Neural cell (in vitro differentiated cells): Measurements from ENCODE around the gene KIF13A. TPM values are rescaled to one million over a fixed set of nuclear protein-coding genes. Genes with fewer than 3 reads are reported as not detected.
"Not testable (repeated sequence)": the region's sequence is repeated elsewhere in the genome, so short reads cannot be mapped to it uniquely, and the experiment has no call there.

ENCODE experiments used
- H2AFZ ChIP-seq: fragments of 200-600, 300-800 bp; sonication (generic), shearing (Covaris generic); 2 replicates; pipeline ENCODE4 v1.6.0; 2014; ENCODE audit warnings: low read depth, mild to moderate bottlenecking, antibody characterized with exemption, low read length, moderate library complexity
- H3F3A ChIP-seq: fragments of 200-600 bp; shearing (Covaris generic); 2 replicates; pipeline ENCODE4 v1.6.1; 2016; ENCODE audit warnings: mild to moderate bottlenecking, moderate library complexity, mixed read lengths, antibody characterized with exemption, low read length; ENCODE audit not compliant: insufficient read depth, poor library complexity, severe bottlenecking
- H3K27ac ChIP-seq: fragments of 200-600, 300-800 bp; sonication (generic), shearing (Covaris generic); 2 replicates; pipeline ENCODE4 v1.5.1; 2014; ENCODE audit warnings: mild to moderate bottlenecking, low read length, moderate library complexity
- H3K27me3 ChIP-seq: fragments of 300-800, 200-600 bp; sonication (generic), shearing (Covaris generic); 2 replicates; pipeline ENCODE4 v1.6.0; 2014; ENCODE audit warnings: mild to moderate bottlenecking, low read depth, low read length, moderate library complexity; ENCODE audit not compliant: insufficient read depth
- H3K36me3 ChIP-seq: fragments of 300-800, 200-600 bp; sonication (generic), shearing (Covaris generic); 2 replicates; pipeline ENCODE4 v1.5.1; 2014; ENCODE audit warnings: mild to moderate bottlenecking, antibody characterized with exemption, low read length, moderate library complexity; ENCODE audit not compliant: insufficient read depth
- H3K4me2 ChIP-seq: fragments of 300-800, 200-600 bp; sonication (generic), shearing (Covaris generic); 2 replicates; pipeline ENCODE4 v1.6.0; 2014; ENCODE audit warnings: mild to moderate bottlenecking, low read length
- H3K4me3 ChIP-seq: fragments of 300-800, 200-600 bp; sonication (generic), shearing (Covaris generic); 2 replicates; pipeline ENCODE4 v1.5.1; 2014; ENCODE audit warnings: mild to moderate bottlenecking, low read length, moderate library complexity
- H3K79me2 ChIP-seq: fragments of 200-600 bp; shearing (Covaris generic); replicated peaks from 2 replicates; pipeline ENCODE4 v1.6.0; 2014; ENCODE audit warnings: mild to moderate bottlenecking, low read length, moderate library complexity; ENCODE audit not compliant: insufficient read depth
- H3K9ac ChIP-seq: fragments of 300-800, 200-600 bp; sonication (generic), shearing (Covaris generic); 2 replicates; pipeline ENCODE4 v1.6.1; 2016; ENCODE audit warnings: mild to moderate bottlenecking, low read length, mixed read lengths
- H3K9me2 ChIP-seq: fragments of 200-600 bp; shearing (Covaris generic); 2 replicates; pipeline ENCODE4 v1.6.1; 2016; ENCODE audit warnings: mild to moderate bottlenecking, low read length, mixed read lengths; ENCODE audit not compliant: insufficient read depth
- H3K9me3 ChIP-seq: fragments of 200-600, 300-800 bp; sonication (generic), shearing (Covaris generic); 2 replicates; pipeline ENCODE4 v1.6.1; 2016; ENCODE audit warnings: mild to moderate bottlenecking, mixed run types, low read length, moderate library complexity, mixed read lengths
- H4K20me1 ChIP-seq: fragments of 200-600 bp; shearing (Covaris generic); 2 replicates; pipeline ENCODE4 v1.6.1; 2016; ENCODE audit warnings: mild to moderate bottlenecking, mixed run types; ENCODE audit not compliant: insufficient read depth
- EP300 ChIP-seq: fragments of 450-650 bp; conservative IDR thresholded peaks from 2 replicates; pipeline ENCODE4 v1.6.1; 2014; ENCODE audit warnings: antibody characterized with exemption, mild to moderate bottlenecking, moderate library complexity; ENCODE audit not compliant: poor library complexity, severe bottlenecking
- EZH2 ChIP-seq: fragments of 200-600, 300-800 bp; shearing (Covaris generic), sonication (generic); IDR thresholded peaks from 2 replicates; pipeline ENCODE4 v1.6.1; 2014; ENCODE audit warnings: antibody characterized with exemption, low read length, borderline replicate concordance, mild to moderate bottlenecking; ENCODE audit not compliant: insufficient read depth, poor library complexity, severe bottlenecking
- MXI1 ChIP-seq: fragments of 450-650 bp; conservative IDR thresholded peaks from 2 replicates; pipeline ENCODE4 v1.6.1; 2014; ENCODE audit warnings: antibody characterized with exemption, mild to moderate bottlenecking; ENCODE audit not compliant: poor library complexity, severe bottlenecking
- POLR2AphosphoS5 ChIP-seq: IDR thresholded peaks from 2 replicates; pipeline ENCODE4 v1.6.1; 2012
- RAD21 ChIP-seq: fragments of 450-650 bp; conservative IDR thresholded peaks from 2 replicates; pipeline ENCODE4 v1.6.1; 2014; ENCODE audit warnings: antibody characterized with exemption, mild to moderate bottlenecking, moderate library complexity
- SMC3 ChIP-seq: fragments of 450-650 bp; conservative IDR thresholded peaks from 2 replicates; pipeline ENCODE4 v1.6.1; 2014; ENCODE audit warnings: antibody characterized with exemption, mild to moderate bottlenecking, moderate library complexity; ENCODE audit not compliant: poor library complexity
- TAF1 ChIP-seq: IDR thresholded peaks from 2 replicates; pipeline ENCODE4 v1.6.1; 2012; ENCODE audit warnings: low read depth
- polyA plus RNA-seq: library from polyadenylated mRNA; depleted of rRNA; stranded (reverse); fragments of >200 nt; gene quantifications from 2 replicates; pipeline ENCODE4 v1.2.3, GENCODE V29; 2014
- TF ChIP-seq, protein P1 (sequence below): fragments of 450-650 bp; IDR thresholded peaks from 2 replicates; pipeline ENCODE4 v1.5.1; 2014; ENCODE audit warnings: antibody characterized with exemption, mild to moderate bottlenecking, moderate library complexity; ENCODE audit not compliant: poor library complexity, severe bottlenecking
- TF ChIP-seq, protein P2 (sequence below): IDR thresholded peaks from 2 replicates; pipeline ENCODE4 v1.6.1; 2012; ENCODE audit warnings: borderline replicate concordance

The KIF13A gene
- polyA plus RNA-seq, 1 donor from 2014 or later = 9.4 TPM

DNA sequence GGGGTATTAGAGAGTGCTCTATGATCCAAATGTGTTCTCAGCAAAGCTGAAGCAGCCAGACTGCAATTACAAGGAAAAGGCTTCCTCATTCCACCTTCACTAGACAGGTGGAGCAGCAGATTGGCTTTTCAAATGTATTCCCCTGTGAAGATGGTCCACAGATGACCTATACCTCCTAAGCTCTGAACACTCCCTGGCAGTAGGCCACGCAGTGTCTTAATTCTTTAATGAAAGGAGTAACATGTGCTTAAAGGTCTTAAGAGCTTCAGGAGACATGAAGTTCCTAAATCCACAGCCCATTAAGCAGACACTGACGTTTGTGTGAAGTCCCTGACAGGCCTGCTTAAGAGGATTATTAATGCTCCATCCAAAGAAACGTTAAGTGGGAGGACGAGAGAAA lies 141.8 kb downstream of the KIF13A start:
- H3K27me3 ChIP-seq = no peaks in the 10 kb centered on the region
- H4K20me1 ChIP-seq = no peaks in the 10 kb centered on the region
- H3K4me2 ChIP-seq = no peak overlapping the region
- H3K79me2 ChIP-seq = no peaks in the 10 kb centered on the region
- H3K9me2 ChIP-seq = no peaks in the 10 kb centered on the region
- no peaks in the 10 kb centered on the region for H3F3A ChIP-seq
- H3K4me3 ChIP-seq = no peak overlapping the region
- TF ChIP-seq POLR2AphosphoS5 = no peak
- TF ChIP-seq RAD21 = no peak
- no peak for TF ChIP-seq TAF1
- no peak for TF ChIP-seq SMC3
- TF ChIP-seq MXI1 = no peak
- TF ChIP-seq, protein P1, sequence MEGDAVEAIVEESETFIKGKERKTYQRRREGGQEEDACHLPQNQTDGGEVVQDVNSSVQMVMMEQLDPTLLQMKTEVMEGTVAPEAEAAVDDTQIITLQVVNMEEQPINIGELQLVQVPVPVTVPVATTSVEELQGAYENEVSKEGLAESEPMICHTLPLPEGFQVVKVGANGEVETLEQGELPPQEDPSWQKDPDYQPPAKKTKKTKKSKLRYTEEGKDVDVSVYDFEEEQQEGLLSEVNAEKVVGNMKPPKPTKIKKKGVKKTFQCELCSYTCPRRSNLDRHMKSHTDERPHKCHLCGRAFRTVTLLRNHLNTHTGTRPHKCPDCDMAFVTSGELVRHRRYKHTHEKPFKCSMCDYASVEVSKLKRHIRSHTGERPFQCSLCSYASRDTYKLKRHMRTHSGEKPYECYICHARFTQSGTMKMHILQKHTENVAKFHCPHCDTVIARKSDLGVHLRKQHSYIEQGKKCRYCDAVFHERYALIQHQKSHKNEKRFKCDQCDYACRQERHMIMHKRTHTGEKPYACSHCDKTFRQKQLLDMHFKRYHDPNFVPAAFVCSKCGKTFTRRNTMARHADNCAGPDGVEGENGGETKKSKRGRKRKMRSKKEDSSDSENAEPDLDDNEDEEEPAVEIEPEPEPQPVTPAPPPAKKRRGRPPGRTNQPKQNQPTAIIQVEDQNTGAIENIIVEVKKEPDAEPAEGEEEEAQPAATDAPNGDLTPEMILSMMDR = no peak
- TF ChIP-seq, protein P2, sequence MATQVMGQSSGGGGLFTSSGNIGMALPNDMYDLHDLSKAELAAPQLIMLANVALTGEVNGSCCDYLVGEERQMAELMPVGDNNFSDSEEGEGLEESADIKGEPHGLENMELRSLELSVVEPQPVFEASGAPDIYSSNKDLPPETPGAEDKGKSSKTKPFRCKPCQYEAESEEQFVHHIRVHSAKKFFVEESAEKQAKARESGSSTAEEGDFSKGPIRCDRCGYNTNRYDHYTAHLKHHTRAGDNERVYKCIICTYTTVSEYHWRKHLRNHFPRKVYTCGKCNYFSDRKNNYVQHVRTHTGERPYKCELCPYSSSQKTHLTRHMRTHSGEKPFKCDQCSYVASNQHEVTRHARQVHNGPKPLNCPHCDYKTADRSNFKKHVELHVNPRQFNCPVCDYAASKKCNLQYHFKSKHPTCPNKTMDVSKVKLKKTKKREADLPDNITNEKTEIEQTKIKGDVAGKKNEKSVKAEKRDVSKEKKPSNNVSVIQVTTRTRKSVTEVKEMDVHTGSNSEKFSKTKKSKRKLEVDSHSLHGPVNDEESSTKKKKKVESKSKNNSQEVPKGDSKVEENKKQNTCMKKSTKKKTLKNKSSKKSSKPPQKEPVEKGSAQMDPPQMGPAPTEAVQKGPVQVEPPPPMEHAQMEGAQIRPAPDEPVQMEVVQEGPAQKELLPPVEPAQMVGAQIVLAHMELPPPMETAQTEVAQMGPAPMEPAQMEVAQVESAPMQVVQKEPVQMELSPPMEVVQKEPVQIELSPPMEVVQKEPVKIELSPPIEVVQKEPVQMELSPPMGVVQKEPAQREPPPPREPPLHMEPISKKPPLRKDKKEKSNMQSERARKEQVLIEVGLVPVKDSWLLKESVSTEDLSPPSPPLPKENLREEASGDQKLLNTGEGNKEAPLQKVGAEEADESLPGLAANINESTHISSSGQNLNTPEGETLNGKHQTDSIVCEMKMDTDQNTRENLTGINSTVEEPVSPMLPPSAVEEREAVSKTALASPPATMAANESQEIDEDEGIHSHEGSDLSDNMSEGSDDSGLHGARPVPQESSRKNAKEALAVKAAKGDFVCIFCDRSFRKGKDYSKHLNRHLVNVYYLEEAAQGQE = no peak
- no peak for TF ChIP-seq EP300
- no peak for TF ChIP-seq EZH2
- no peak overlapping the region for H2AFZ ChIP-seq
- H3K9ac ChIP-seq = no peak overlapping the region
- no peaks in the 10 kb centered on the region for H3K36me3 ChIP-seq
- no peaks in the 10 kb centered on the region for H3K9me3 ChIP-seq
- H3K27ac ChIP-seq = no peak overlapping the region

DNA sequence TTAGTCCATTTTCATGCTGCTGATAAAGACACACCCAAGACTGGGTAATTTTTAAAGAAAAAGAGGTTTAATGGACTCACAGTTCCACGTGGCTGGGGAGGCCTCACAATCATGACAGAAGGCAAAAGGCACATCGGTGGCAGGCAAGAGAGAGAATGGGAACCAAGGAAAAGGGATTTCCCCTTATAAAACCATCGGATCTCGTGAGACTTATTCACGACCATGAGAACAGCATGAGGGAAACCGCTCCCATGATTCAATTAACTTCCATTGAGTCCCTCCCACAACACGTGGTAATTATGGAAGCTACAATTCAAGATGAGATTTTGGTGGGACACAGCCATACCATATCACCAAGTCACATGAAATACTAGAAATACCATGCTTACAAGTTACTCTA lies 142.5 kb downstream of the KIF13A start:
- not testable (repeated sequence) for H3K9me2 ChIP-seq, H3K9ac ChIP-seq, H3K27ac ChIP-seq

More for the DNA sequence above, 142.5 kb downstream of the KIF13A start:
- H3F3A ChIP-seq, H3K36me3 ChIP-seq, H4K20me1 ChIP-seq, H3K27me3 ChIP-seq, H3K4me2 ChIP-seq, H3K4me3 ChIP-seq, H3K79me2 ChIP-seq, H3K9me3 ChIP-seq, H2AFZ ChIP-seq: not testable (repeated sequence)
